ENCODE results near the gene PALLD.
"Not testable (repeated sequence)": the region's sequence is repeated elsewhere in the genome, so short reads cannot be mapped to it uniquely, and the experiment has no call there.

Gene PALLD
- 0.49 to 1.5 (median 0.71) reads per million in 3 experiments for total RNA-seq

GRCh38 chr4:168496834-168497233 lies at the start of gene PALLD:
TSS of gene PALLD (plus strand) at chr4:168497052.
- DNase-seq, result no peak

GRCh38 chr4:168449063-168449462 lies 47.8 kb upstream of the PALLD start:
- DNase-seq, result not testable (repeated sequence)

- DNase-seq, result no peak
Measured at GRCh38 chr4:168449719-168450452, 47.0 kb upstream of the PALLD start.

DNA sequence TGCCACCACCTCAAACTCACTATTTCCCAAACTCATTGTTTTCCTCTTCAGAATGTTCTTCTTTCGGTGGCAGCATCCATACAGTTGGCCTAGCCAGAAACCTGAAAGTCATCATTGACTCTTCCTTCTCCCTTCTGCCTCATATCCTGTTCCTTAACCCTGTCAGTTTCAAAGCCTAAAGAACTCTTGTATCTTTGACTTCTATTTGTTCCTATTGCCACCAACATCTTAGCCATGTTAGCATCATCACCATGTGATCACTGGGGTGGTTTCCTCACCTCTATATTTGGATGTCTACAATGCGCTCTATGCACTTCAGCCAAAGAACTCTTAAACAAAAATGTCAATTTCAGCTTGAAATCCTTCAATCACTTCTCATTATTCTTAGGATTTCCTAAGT lies 45.5 kb upstream of the PALLD start:
- no peak for DNase-seq

- no peak for DNase-seq
Measured at GRCh38 chr4:168451744-168452390, 45.0 kb upstream of the PALLD start.

GRCh38 chr4:168453146-168453545 lies 43.7 kb upstream of the PALLD start:
- DNase-seq, result no peak

GRCh38 chr4:168458256-168458655 lies 38.6 kb upstream of the PALLD start:
- DNase-seq, result not testable (repeated sequence)

DNA sequence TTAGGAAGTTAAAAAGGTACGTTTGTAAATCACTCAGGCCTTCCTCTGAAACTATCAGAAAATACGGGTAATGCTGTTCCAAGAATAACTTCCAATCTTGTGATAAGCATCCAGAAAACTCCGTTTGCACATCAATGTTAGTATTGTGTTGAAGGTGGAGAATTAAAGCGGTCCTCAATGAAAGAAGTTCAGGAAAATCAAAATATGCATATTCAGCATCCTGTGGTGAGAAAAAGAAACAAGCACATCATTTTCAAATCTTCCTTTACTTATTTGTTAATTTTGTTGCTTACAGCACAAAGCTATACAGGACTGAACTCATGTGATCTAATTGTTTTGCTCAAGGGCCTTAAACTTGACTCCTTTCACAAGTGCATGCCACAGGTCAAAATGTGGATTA lies 35.0 kb upstream of the PALLD start:
- DNase-seq, result no peak

DNA sequence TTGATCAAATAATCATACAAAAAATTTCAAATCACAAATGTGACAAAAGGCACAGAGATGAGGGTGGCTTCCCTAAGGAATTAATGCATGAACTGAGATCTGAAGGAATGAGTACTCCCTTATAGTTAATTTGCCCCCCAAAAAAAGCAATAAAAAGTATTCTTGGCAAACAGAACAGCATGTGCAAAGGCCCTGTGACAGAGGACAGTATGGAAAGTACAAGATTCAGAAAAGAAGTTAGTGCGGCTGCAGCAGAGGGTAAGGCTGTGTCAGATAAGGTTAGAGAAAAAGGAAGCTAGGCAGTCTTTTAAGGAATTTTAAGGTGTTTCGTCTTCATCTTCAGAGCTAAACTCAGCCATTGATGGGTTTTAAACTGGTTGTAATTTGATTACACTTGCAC lies 23.9 kb upstream of the PALLD start:
- DNase-seq, result no peak

DNA sequence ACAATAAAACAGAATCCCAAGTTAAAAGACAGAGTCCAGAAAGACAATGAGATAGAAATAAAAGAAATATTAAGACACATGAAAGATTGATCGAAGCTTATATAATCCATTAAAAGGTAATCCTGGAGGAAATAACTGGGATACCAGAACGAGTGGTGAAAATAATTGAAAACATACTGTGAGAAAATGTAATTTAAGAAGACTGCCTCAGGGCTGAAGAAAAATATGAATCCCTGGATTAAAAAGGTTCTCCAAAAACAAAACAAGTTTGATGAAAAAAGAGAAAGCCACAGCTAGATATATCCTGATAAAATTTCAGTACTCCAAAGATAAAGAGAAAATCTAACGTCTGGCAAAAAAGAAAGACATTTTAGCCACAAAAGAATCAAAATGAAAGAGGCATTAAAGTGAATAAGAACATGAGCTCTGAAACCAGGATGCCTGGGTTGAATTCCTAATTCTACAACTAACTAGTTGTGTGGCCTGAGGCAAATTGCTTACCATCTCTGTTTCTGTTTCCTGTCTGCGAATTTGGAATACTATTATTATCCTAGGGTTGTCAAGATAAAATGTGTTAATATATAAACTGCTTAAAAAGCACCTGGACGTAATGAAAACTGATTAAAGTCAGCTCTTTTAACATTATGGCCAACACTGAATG lies 22.1 kb upstream of the PALLD start:
- DNase-seq, result no peak

- DNase-seq, result no peak
Measured at GRCh38 chr4:168475745-168476144, 21.1 kb upstream of the PALLD start.

DNA sequence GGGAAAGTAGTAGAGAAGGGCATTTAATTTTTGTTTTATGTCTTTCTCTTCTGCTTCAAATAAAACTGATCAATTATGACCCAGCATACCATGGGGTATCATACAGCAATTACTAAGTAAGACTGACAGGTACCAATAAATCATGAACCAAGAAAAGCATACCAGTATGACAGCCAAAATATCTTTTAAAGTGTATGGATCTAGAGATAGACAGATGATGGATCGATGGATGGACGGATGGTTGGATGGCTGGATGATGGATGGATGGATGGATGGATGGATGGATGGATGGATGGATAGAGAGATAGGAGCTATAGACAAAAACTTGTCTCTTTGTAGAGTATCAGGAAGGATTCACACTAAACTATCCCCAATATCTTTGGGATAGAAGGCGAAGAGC lies 18.0 kb upstream of the PALLD start:
- DNase-seq, result no peak

DNA sequence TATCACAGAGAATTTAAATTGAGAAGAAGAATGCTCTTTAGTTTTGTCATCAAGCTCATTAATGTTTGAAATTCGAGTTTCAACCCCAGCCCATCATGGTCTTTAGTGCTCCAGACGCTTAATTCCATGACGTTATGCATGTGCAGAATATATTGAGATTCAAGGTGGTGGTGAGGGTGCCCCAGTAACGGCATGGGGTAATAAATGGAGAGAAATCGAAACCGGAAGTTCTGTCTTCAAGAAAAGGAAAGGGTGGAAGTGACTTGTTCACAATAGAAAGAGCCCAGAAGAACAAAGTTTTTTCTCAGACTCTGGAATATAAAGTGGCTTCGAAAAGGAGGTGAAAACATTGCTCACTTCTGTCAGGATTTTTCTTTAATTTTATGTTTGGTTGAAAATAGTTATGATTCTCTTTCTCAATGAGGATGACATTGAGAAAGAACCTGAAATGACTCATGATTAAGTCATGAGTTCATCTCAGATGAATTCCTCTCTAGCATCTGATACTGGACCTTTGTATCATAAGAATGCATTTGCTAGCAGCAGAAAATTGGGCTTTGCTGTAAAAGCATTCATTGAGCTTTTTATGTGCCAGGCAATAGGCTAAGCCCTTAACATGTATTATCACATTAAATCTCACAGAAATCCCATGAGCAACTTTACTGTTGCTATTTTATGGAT lies 15.8 kb upstream of the PALLD start:
- DNase-seq, result peak; percentile 76

- no peak for DNase-seq
Measured at GRCh38 chr4:168483811-168484210, 13.0 kb upstream of the PALLD start.

DNA sequence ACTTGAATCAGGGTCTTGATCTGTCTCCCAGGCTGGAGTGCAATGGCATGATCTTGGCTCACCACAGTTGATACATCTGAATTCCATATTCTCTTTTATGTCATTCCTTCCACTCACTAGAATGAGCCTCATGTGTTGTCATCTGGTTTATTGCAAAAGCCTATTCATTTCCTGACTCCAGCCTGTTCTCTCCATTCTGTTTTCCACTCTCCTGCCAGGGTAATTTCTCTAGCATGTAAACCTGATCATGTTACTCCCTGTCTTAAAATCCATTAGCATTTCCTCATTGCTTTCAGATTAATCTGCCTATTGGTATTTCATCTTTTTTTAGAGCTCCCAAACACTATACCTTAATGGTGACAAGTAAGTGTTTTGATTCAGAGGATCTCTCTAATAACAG lies 12.2 kb upstream of the PALLD start:
- no peak for DNase-seq

- DNase-seq, result no peak
Measured at GRCh38 chr4:168485156-168485910, 11.5 kb upstream of the PALLD start.

GRCh38 chr4:168486912-168487281 lies 10.0 kb upstream of the PALLD start:
- no peak for DNase-seq

DNA sequence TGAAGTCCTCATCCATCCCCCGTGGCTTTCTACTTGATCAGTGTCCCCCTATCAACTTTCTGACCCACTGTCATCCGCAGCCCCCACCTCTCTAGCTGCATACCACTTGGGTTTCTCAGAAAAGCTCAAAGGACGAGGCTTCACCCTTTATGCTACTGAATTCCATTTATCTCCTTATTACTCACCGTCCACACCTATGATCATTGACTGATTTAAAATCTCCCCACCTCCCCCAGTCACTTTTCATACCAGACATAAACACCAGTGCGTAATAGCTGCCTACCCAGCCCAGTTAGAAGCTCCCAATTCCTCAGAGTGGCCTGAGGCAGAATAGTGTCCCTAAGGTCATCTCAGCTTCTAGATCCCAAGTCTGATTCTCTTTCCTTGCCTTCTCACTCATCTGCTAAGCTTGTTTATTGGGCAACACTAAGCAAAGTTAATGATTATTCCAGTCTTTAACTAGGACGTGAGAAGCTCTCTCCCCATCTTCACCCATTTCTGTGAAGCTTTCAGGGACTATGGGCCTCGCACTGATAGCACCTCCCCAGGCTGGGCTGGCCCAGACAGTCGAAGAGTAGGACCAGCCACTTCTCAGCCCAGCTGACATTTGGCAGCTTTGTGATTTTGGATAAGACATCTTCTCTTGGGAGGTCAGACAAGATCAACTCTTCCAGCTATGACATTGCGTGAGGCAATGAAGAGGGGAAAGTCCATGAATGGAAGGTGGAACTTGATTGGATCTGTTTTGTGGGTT lies 9.4 kb upstream of the PALLD start:
- DNase-seq, result no peak

- no peak for DNase-seq
Measured at GRCh38 chr4:168488869-168489274, 8.0 kb upstream of the PALLD start.

DNA sequence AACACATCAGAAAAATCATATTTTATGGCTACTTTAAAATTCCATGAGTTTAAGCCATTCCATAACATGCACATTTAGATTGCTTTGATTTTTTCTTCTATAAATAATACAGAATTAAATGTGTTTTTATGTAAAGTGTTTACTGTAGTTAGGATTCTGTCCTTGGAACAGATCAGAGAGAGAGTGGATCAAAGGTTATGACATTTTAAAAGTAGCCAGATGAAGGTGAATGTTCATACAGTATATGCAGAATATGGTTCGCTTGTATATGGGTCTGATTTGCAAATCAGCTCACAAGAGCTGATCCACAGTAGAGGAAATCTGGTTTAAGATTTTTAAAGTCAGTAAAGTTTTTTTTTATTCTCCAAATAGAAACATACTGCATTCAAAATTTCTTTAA lies 7.2 kb upstream of the PALLD start:
- no peak for DNase-seq

GRCh38 chr4:168490711-168491110 lies 6.1 kb upstream of the PALLD start:
- DNase-seq, result no peak

GRCh38 chr4:168491563-168491962 lies 5.3 kb upstream of the PALLD start:
- DNase-seq, result no peak

Measured in central memory CD4-positive, alpha-beta T cell (primary cell).